Activated CD8-positive, alpha-beta memory T cell treated with anti-CD3 and anti-CD28 coated beads, Interleukin-2, amount 50 U/mL, for 48 hours (primary cell): ENCODE data around the gene JMY.
"Not testable (repeated sequence)": the region's sequence is repeated elsewhere in the genome, so short reads cannot be mapped to it uniquely, and the experiment has no call there.

ENCODE experiments used
- DNase-seq: peaks from one replicate; pipeline ENCODE4 v3.0.0-alpha.2; 2020

JMY gene

DNA sequence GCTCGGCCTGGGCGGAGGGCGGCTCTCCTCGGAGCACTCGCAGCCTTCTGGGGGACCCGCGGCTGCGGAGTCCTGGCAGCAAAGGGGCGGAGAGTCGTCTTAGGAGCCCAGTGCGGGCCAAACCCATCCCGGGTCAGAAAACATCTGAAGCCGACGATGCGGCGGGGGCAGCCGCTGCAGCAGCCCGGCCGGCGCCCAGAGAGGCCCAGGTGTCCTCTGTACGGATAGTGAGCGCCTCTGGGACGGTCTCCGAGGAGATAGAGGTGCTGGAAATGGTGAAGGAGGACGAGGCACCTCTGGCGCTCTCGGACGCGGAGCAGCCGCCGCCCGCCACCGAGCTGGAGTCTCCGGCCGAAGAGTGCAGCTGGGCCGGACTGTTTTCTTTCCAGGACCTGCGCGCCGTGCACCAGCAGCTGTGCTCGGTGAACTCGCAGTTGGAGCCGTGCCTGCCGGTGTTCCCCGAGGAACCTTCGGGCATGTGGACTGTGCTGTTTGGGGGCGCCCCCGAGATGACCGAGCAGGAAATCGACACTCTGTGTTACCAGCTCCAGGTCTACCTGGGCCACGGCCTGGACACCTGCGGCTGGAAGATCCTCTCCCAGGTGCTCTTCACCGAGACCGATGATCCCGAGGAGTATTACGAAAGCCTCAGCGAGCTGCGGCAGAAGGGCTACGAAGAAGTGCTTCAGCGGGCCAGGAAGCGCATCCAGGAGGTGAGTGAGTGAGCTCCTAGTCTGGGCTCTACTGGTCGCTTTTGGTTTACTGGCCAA is 1.2 kb downstream of the JMY start:
- peak; percentile 76 for DNase-seq

- DNase-seq = no peak
Measured at GRCh38 chr5:79237740-79238560, 2.0 kb downstream of the JMY start.

GRCh38 chr5:79240561-79240960 is 4.6 kb downstream of the JMY start:
- no peak for DNase-seq

GRCh38 chr5:79241535-79241979 is 5.6 kb downstream of the JMY start:
- no peak for DNase-seq

DNA sequence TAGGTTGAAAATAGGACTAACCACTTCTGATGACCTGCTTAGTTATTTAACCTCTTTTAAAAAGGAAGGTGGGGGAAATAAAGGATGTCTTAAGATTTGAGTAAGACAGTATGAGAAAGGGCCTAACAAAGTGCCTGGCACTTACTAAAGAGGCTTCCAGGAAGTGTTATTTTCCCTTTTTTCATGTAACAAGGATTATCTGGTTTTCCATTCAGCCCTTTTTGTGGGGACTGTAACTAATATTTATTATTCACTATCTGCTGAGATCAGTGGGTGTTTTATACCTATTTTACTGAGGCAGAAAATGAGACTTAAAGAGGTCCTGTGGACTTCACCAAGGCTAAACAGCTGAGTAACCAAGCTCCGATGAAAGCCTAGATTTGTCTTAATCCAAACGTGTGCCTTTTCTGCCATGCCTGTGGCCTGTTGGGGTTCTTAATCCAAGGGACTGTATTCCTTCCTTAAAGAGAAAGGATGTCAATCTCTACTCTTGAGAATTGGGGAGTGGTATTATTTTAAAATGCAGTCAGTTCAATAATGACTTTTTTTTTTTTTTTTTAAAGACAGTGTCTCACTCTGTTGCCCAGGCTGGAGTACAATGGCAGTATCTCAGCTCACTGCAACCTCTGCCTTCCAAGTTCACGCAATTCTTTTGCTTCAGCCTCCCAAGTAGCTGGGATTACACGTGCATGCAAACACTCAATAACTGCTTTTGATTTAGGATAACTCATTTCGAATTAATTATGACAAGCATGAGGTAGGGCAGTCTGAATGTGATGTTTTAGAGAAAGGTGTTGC is 6.5 kb downstream of the JMY start:
- DNase-seq = no peak

GRCh38 chr5:79243224-79243623 is 7.3 kb downstream of the JMY start:
- DNase-seq = no peak

GRCh38 chr5:79254067-79254466 is 18.1 kb downstream of the JMY start:
- not testable (repeated sequence) for DNase-seq

GRCh38 chr5:79255786-79256557 is 20.0 kb downstream of the JMY start:
- no peak for DNase-seq

- no peak for DNase-seq
Measured at GRCh38 chr5:79256563-79256962, 20.6 kb downstream of the JMY start.

- no peak for DNase-seq
Measured at GRCh38 chr5:79257314-79257713, 21.4 kb downstream of the JMY start.

- DNase-seq = no peak
Measured at GRCh38 chr5:79258801-79259200, 22.9 kb downstream of the JMY start.

DNA sequence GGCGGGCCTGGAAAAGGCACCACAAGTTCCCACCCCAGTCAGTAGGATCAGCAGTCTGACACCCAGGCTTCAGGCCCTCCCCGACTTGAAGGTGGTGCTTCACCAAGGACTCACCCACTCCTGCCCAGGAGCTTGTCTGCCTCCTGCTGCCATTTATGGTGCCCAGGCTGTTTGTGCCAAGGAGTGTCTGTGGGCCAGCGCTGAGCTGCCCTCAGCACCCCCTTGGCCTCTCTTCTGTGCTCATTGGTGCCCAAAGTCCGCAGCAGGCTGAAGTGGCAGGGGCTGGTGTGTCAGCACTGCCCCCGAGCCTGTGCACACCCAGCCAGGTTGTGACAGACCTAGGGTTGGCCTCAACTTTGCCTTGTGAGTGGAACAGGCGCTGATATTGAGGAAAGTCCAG is 23.5 kb downstream of the JMY start:
- no peak for DNase-seq

GRCh38 chr5:79259810-79260209 is 23.9 kb downstream of the JMY start:
- DNase-seq = no peak

GRCh38 chr5:79261897-79262296 is 26.0 kb downstream of the JMY start:
- no peak for DNase-seq

DNA sequence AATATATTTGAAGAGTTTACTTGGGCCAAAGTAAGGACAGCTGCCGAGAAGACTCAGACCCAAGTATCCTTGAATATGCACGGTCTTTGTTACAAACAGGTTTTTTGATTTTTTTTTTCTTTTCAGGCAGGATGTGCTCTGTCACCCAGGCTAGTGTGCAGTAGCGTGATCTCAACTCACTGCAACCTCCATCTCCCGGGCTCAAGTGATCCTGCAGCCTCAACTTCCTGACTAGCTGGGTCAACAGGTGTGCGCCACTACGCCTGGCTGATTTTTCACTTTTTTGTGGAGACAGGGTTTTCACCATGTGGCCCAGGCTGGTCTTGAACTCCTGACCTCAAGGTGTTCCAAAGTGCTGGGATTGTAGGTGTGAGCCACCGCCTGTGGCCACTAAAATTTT is 27.4 kb downstream of the JMY start:
- DNase-seq = no peak

DNA sequence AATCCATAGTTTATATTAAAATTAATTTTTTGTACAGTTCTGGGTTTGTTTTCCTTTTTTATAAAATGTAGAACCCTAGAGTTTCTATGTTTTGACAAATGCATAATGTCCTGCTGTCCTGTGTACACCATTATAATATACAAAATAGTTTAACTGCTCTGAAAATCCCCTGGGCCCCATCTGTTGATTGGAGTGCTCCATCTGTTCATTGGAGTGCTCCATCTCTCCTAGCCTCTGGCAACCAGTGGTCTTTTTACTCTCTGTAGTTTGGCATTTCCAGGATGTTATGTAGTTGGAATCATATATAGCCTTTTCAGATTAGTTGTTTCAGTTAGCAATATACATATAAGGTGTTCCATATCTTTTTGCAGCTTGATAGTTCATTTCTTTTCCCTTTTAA is 31.2 kb downstream of the JMY start:
- no peak for DNase-seq

DNA sequence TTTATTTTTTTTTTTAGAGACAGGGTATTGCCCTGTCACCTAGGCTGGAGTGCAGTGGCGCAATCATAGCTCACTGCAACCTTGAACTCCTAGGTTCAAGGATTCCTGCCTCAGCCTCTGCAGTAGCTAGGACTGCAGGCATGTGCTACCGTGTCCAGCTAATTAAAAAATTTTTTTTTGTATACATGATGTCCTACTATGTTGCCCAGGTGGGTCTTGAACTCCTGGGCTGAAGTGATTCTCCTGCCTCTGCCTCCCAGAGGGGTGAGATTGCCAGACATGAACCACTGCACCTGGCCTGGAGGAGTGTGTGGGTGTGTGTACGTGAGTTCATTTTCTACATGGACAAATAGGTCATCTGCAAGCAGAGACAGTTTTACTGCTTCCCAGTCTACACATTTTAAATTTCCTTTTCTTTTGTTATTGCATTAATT is 33.8 kb downstream of the JMY start:
- DNase-seq = no peak

GRCh38 chr5:79273341-79273740 is 37.4 kb downstream of the JMY start:
- DNase-seq = no peak

DNA sequence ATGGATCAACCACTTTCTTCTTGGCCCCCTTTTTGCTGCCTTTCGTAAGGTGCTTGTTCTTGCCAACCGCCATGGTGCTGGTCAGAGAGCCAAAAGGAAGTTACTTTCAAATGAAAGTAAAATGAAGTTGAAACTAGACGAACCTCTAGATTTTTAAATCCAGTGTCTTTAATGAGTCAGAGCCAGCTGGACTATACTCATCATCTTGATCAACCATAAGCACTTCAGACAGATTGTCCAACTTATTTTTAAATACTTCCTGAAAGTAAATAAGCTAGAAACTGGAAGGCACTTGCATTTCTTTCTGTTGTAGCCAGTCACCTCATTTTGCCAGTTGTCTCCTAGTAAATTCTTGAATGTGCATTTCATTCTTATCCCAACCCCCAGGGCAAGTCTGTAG is 48.9 kb downstream of the JMY start:
- DNase-seq = no peak

DNA sequence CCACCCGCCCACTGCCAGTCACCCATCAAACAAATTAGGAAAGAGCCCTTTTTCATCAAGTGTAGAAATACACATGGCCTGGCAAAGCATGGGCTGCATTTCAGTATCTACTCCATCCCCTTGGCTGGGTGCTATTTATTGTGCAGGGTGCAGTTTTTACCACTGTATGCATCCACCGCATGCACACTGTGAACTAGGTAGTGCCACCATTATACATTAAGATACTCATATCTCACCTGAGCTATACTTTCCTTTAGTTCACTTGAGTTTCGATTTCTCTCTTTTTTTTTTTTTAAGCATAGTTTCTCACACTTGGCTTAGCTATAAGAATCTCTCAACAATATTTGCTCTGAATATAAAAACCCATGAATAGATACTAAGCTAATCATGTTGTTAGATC is 49.4 kb downstream of the JMY start:
- no peak for DNase-seq

- DNase-seq = no peak
Measured at GRCh38 chr5:79285833-79286232, 49.9 kb downstream of the JMY start.

- DNase-seq = no peak
Measured at GRCh38 chr5:79287380-79287779, 51.4 kb downstream of the JMY start.

DNA sequence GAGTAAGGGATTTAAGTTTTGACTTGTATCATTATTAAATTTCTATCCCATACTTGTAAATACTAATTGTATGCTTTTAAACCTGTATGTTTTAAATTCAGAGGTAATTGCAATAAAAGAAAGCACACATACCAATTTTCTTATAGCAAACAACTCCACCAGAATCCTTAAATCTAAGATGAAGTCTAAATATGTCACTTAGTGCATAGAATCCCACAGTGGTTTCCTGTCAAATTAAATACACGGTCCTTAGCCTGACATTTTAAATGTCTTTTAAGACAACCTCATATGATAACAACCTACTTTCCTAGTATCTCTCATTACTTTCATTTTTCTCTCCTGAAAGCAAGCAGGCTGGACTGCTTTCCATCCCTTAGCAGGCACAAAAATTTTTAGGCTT is 52.0 kb downstream of the JMY start:
- DNase-seq = no peak
